Measurements from ENCODE around the gene OASL. TPM values are rescaled to one million over a fixed set of nuclear protein-coding genes. Genes with fewer than 3 reads are reported as not detected.

OASL gene
- total RNA-seq, 2 donors from 2014 or later: 0.78 to 1.3 TPM

DNA sequence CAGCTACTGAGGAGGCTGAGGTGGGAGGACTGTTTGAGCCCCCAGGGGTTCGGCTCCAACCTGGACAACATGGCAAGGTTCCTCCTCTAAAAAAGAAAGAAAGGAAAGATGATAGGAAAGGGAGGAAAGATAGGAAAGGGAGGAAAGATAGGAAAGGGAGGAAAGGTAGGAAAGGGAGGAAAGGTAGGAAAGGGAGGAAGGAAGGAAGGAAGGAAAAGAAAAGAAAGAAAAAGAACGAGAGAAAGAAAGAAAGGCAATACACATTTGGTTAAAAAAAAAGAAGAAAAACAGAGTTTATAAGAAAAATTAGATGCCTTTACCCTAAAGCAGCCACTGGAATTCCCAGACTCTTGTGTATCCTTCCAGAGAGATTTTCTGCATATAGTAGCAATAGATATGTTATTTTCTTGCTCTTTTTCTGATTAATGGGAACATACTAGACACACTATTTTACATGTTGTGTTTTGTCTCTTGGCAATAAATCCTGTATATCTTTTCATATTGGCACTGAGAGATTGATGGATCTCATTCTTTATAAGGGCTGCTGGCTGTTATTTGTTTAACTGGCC is 48.5 kb downstream of the OASL start:
- no peak overlapping the region for H3K4me3 ChIP-seq
- H3K9me3 ChIP-seq: no peaks in the 10 kb centered on the region
- ATAC-seq (no peak), DNase-seq (no peak)
- no peaks in the 10 kb centered on the region for H3K27me3 ChIP-seq
- intact Hi-C loops (cut with DNase I): no loop called here
- H3K36me3 ChIP-seq (replicated peaks in 1 of 2; ENCODE audit: insufficient read depth in 1 of 2, low read depth in 2 of 2): peaks cover 3 to 9% of the 10 kb centered on the region in 2 donors
- WGBS, 2 donors: 78 to 81% methylated on average over 2 of the region's 2 CpGs
- H3K27ac ChIP-seq: no peak overlapping the region
- TF ChIP-seq, protein P1, sequence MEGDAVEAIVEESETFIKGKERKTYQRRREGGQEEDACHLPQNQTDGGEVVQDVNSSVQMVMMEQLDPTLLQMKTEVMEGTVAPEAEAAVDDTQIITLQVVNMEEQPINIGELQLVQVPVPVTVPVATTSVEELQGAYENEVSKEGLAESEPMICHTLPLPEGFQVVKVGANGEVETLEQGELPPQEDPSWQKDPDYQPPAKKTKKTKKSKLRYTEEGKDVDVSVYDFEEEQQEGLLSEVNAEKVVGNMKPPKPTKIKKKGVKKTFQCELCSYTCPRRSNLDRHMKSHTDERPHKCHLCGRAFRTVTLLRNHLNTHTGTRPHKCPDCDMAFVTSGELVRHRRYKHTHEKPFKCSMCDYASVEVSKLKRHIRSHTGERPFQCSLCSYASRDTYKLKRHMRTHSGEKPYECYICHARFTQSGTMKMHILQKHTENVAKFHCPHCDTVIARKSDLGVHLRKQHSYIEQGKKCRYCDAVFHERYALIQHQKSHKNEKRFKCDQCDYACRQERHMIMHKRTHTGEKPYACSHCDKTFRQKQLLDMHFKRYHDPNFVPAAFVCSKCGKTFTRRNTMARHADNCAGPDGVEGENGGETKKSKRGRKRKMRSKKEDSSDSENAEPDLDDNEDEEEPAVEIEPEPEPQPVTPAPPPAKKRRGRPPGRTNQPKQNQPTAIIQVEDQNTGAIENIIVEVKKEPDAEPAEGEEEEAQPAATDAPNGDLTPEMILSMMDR (IDR thresholded peaks at IDR 0.05): no peak
- TF ChIP-seq POLR2A (IDR thresholded peaks at IDR 0.05): no peak
- H3K4me1 ChIP-seq: peaks cover 6% of the 10 kb centered on the region

DNA sequence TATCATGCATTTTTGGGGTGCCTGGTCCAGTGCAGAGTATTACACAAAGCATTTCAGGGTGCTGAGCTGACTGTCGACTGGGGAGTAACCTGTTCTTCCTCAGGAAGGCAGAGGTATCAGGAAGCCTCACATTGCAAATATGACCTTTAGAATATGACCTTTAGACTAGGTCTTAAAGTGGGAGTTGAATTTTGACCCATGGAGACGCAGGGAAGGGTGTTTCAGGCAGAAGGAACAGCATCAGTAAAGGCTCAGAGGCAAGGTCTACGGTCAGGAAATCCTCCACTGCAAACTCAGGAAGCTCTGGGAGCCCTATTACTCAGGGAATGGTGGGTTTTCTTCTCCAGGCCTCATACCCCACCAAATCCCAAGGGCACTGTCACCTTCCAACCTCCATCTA is 49.4 kb downstream of the OASL start:
- intact Hi-C loops (cut with DNase I): no loop called here
- WGBS, 2 donors: 92 to 94% methylated on average over 3 of the region's 3 CpGs
- Histone ChIP-seq H3K4me1 (peaks cover 15% of the 10 kb centered on the region), H3K27me3 (no peaks in the 10 kb centered on the region), H3K9me3 (no peaks in the 10 kb centered on the region), H3K27ac (no peak overlapping the region), H3K4me3 (no peak overlapping the region), H3K36me3 (replicated peaks in 1 of 2; ENCODE audit: insufficient read depth in 1 of 2, low read depth in 2 of 2) (peaks cover 0 to 2% of the 10 kb centered on the region in 2 donors)
- ATAC-seq (no peak), DNase-seq (no peak)
- TF ChIP-seq, protein P1 (IDR thresholded peaks at IDR 0.05): no peak
- TF ChIP-seq POLR2A (IDR thresholded peaks at IDR 0.05): no peak

DNA sequence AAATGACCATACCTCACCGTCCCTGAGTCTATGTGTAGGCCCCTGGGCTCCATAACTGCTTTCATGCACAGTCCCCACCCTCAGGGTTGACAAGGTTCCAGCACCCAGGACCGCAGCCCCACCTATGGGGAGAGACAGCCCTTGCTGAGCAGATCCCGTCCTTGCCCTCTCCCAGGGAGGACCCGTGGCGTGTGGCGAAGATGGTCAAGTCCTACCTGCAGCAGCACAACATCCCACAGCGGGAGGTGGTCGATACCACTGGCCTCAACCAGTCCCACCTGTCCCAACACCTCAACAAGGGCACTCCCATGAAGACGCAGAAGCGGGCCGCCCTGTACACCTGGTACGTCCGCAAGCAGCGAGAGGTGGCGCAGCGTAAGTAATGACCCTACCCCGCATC is 50.4 kb downstream of the OASL start:
- no peak overlapping the region for H3K27ac ChIP-seq
- no peak for TF ChIP-seq POLR2A (IDR thresholded peaks at IDR 0.05)
- TF ChIP-seq, protein P1 (IDR thresholded peaks at IDR 0.05): no peak
- H3K9me3 ChIP-seq: no peaks in the 10 kb centered on the region
- no peaks in the 10 kb centered on the region for H3K27me3 ChIP-seq
- H3K4me1 ChIP-seq: peaks cover 25% of the 10 kb centered on the region
- WGBS, 2 donors: 88 to 90% methylated on average over 6 to 17 of the region's 17 CpGs
- no peaks in the 10 kb centered on the region for H3K36me3 ChIP-seq (replicated peaks in 1 of 2; ENCODE audit: insufficient read depth in 1 of 2, low read depth in 2 of 2)
- DNase-seq: no peak
- no peak overlapping the region for H3K4me3 ChIP-seq
- intact Hi-C loops (cut with DNase I): no loop called here
- ATAC-seq: no peak

DNA sequence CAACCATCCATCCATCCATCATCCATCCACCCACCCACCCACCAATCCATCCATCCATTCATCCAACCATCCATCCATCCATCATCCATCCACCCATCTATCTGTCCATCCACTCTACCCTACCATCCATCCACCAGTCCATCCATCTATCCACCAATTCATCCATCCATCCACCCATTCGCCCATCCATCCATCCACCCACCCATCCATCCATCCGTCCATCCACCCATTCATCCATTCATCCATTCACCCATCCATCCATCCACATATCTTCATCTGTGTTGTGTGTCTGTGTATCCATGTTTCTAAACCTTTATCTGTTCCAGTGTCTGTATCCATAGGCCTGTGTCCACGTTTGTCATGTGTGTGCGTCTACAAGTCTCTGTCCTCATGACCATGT is 50.8 kb downstream of the OASL start:
- no peaks in the 10 kb centered on the region for H3K27me3 ChIP-seq
- H3K4me3 ChIP-seq: no peak overlapping the region
- intact Hi-C loops (cut with DNase I): no loop called here
- no peak overlapping the region for H3K27ac ChIP-seq
- H3K4me1 ChIP-seq: peaks cover 30% of the 10 kb centered on the region
- no peak for DNase-seq
- no peak for TF ChIP-seq POLR2A (IDR thresholded peaks at IDR 0.05)
- TF ChIP-seq, protein P1 (IDR thresholded peaks at IDR 0.05): no peak
- H3K36me3 ChIP-seq (replicated peaks in 1 of 2; ENCODE audit: insufficient read depth in 1 of 2, low read depth in 2 of 2): no peaks in the 10 kb centered on the region
- 93 to 94% methylated on average over 4 of the region's 4 CpGs for WGBS, 2 donors
- H3K9me3 ChIP-seq: no peaks in the 10 kb centered on the region
- no peak for ATAC-seq

DNA sequence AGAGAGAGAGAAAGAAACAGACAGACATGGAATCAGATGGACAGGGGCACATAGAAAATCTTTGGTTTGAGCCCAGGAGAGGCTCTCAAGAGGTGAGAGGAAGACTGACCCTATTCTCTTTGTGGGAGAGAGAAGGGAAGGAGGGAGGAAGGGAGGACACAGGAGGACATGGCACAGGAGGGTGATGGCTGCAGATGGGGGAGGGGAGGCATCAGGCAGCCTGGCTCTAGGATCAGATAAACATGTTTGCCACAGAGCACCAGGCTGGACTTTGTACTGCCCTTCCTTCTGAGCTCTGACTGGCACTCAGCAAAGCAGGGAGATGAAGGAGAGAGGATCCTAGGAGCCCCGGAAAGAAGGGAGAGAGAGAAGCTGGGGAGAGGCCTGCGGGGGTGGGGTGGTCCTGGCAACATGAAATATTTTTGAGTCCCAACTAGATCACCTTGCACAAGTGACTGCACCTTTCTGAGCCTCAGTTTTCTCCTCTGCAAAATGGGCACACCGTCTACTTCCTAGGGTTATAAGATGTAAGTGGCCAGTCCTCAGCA is 54.6 kb downstream of the OASL start:
- DNase-seq: peak; percentile 73 to 88 (median 82)
- Histone ChIP-seq H3K27me3 (no peaks in the 10 kb centered on the region), H3K9me3 (no peaks in the 10 kb centered on the region), H3K4me1 (peaks cover 54% of the 10 kb centered on the region), H3K36me3 (replicated peaks in 1 of 2; ENCODE audit: insufficient read depth in 1 of 2, low read depth in 2 of 2) (no peaks in the 10 kb centered on the region), H3K4me3 (no peak overlapping the region), H3K27ac (peak overlapping the region; percentile 32 to 88 (median 56))
- intact Hi-C loops (cut with DNase I): no loop called here
- 14 to 42% methylated on average over 2 to 3 of the region's 3 CpGs for WGBS, 2 donors
- TF ChIP-seq, protein P1 (IDR thresholded peaks at IDR 0.05): no peak
- TF ChIP-seq POLR2A (IDR thresholded peaks at IDR 0.05): no peak
- ATAC-seq: peak; percentile 75

Measured in body of pancreas (tissue), 4 donors.